Mammary epithelial cell (primary cell): ENCODE data around the gene IQSEC3.

ENCODE experiments used
- CTCF ChIP-seq, 2 donors: IDR thresholded peaks in 1 of 2; conservative IDR thresholded peaks in 1 of 2; 2 replicates each; pipeline ENCODE4 v1.5.1; 2011 to 2012; ENCODE audit warnings: inconsistent platforms in 2 of 2, low read length in 2 of 2, mild to moderate bottlenecking in 2 of 2, control low read depth in 1 of 2, low read depth in 1 of 2; ENCODE audit not compliant: insufficient read depth in 1 of 2; ENCODE audit errors: extremely low read depth in 1 of 2
- EZH2 ChIP-seq: IDR thresholded peaks from 2 replicates; pipeline ENCODE4 v1.6.1; 2012; ENCODE audit warnings: low read length, inconsistent platforms, borderline replicate concordance

DNA sequence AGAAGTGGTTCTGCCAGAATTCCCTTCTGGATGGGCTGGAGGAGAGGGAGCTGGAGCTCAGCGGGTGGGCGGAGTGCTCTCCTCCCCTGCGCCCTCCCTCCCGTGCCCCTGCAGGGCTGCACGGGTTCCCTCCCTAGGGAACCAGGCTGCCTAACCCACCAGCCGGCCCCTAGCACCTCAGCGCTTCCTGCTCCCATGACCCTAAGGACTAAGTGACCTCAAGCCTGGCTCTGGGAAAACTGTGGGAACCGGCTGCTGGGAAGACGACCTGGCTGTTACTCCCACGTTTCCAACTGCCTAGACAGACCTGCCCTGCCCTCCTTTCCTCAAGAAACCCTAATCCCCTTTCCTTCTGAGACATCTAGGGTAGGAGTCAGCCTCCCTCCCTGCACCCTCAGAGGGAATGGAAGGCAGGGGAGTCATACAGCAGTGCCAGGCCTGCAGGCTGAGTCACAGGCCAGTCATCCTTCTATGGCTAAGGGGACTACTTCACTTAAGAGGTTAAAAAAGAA is 115.9 kb downstream of the IQSEC3 start:
- TF ChIP-seq CTCF (conservative IDR thresholded peaks at IDR 0.05 in 1 of 2, IDR thresholded peaks at IDR 0.05 in 1 of 2; ENCODE audit: extremely low read depth in 1 of 2, insufficient read depth in 1 of 2, low read depth in 1 of 2, low read length in 2 of 2) (no peak), EZH2 (no peak)
